Neural crest cell (in vitro differentiated cells): ENCODE measurements around the gene SETD2. TPM values are rescaled to one million over a fixed set of nuclear protein-coding genes. Genes with fewer than 3 reads are reported as not detected.
"Not testable (repeated sequence)": the region's sequence is repeated elsewhere in the genome, so short reads cannot be mapped to it uniquely, and the experiment has no call there.

Experiments
- DNase-seq: peaks from one replicate; pipeline ENCODE4 v3.0.0; 2021; ENCODE audit warnings: low read depth, mixed read lengths, low spot score
- H3K27ac Mint-ChIP-seq: one replicate; pipeline ENCODE4 v1.8.0; 2021; ENCODE audit warnings: mild to moderate bottlenecking, mixed read lengths; ENCODE audit not compliant: unreplicated experiment
- H3K27me3 Mint-ChIP-seq: 2 replicates; pipeline ENCODE4 v1.8.0; 2021; ENCODE audit warnings: low read depth, mild to moderate bottlenecking, mixed read lengths
- H3K36me3 Mint-ChIP-seq: 2 replicates; pipeline ENCODE4 v1.8.0; 2021; ENCODE audit warnings: low read depth, mild to moderate bottlenecking, mixed read lengths
- H3K4me1 Mint-ChIP-seq: 2 replicates; pipeline ENCODE4 v1.8.0; 2021; ENCODE audit warnings: mixed read lengths
- H3K4me3 Mint-ChIP-seq: one replicate; pipeline ENCODE4 v1.8.0; 2021; ENCODE audit warnings: mild to moderate bottlenecking, mixed read lengths
- H3K9me3 Mint-ChIP-seq: 2 replicates; pipeline ENCODE4 v1.8.0; 2021; ENCODE audit warnings: mixed read lengths
- total RNA-seq: library from RNA; stranded (reverse); gene quantifications from 2 replicates; pipeline ENCODE4 v1.2.1, GENCODE V29; 2021
- TF ChIP-seq, protein P1 (sequence below): fragments of 200-600 bp; sonication (generic); conservative IDR thresholded peaks from 2 replicates; pipeline ENCODE4 v1.5.0; 2021; ENCODE audit warnings: antibody characterized with exemption, mild to moderate bottlenecking

Gene SETD2
- total RNA-seq, 1 donor from 2014 or later = 52.7 TPM

DNA sequence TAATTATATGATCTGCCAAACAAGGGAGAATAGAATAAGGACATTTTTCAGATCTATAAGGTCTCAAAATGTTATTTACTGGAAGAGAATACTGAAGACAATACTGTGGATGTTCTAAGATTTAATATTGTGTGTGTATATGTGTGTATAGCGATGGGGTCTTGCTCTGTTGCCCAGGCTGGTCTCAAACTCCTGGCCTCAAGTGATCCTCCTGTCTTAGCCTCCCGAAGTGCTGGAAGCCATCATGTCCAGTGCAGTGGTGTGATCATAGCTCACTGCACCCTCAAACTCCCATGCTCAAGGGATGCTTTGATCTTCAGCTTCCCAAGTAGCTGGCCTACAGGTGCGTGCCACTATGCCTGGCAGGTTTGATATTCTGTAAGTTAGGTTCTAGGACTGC is 93.1 kb downstream of the SETD2 start:
- no peaks in the 10 kb centered on the region for H3K9me3 Mint-ChIP-seq
- TF ChIP-seq, protein P1, sequence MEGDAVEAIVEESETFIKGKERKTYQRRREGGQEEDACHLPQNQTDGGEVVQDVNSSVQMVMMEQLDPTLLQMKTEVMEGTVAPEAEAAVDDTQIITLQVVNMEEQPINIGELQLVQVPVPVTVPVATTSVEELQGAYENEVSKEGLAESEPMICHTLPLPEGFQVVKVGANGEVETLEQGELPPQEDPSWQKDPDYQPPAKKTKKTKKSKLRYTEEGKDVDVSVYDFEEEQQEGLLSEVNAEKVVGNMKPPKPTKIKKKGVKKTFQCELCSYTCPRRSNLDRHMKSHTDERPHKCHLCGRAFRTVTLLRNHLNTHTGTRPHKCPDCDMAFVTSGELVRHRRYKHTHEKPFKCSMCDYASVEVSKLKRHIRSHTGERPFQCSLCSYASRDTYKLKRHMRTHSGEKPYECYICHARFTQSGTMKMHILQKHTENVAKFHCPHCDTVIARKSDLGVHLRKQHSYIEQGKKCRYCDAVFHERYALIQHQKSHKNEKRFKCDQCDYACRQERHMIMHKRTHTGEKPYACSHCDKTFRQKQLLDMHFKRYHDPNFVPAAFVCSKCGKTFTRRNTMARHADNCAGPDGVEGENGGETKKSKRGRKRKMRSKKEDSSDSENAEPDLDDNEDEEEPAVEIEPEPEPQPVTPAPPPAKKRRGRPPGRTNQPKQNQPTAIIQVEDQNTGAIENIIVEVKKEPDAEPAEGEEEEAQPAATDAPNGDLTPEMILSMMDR = no peak
- peaks cover 11% of the 10 kb centered on the region for H3K36me3 Mint-ChIP-seq
- no peak overlapping the region for H3K4me3 Mint-ChIP-seq
- H3K4me1 Mint-ChIP-seq = no peaks in the 10 kb centered on the region
- no peaks in the 10 kb centered on the region for H3K27me3 Mint-ChIP-seq
- no peak overlapping the region for H3K27ac Mint-ChIP-seq
- DNase-seq = no peak

DNA sequence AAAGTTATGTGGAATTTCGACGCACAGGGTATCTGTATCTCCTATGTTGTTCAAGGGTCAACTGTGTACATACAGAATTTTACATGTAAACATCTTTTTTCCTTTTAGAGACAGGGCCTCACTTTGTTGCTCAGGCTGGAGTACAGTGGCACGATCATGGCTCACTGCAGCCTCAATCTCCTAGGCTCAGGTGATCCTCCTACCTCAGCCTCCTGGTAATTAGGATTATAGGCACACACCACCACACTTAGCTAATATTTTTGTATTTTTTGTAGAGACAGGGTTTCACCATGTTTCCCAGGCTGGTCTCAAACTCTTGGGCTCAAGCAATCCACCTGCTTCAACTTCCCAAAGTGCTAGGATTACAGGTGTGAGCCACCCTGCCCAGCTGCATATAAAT is 97.7 kb downstream of the SETD2 start:
- not testable (repeated sequence) for H3K9me3 Mint-ChIP-seq, H3K36me3 Mint-ChIP-seq, H3K27ac Mint-ChIP-seq, H3K27me3 Mint-ChIP-seq, DNase-seq, H3K4me1 Mint-ChIP-seq, H3K4me3 Mint-ChIP-seq

DNA sequence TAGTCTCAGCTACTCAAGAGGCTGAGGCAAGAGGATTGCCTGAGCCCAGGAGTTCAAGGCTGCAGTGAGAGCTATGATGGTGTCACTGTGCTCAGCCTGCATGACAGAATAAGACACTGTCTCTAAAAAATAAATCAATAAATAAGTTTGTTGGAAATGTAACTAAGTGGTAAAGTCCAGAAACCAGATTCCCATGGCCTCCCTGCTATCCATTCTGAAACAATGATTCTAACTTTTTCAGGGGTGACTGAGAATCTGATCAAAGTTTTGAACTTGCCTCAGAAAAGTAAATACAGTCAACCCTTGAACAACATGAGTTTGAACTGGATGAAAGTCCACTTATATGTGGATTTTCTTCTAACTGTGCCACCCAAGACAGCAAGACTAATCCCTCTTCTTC is 98.2 kb downstream of the SETD2 start:
- TF ChIP-seq, protein P1 = no peak
- no peak overlapping the region for H3K27ac Mint-ChIP-seq
- DNase-seq = no peak
- H3K4me1 Mint-ChIP-seq = no peaks in the 10 kb centered on the region
- no peak overlapping the region for H3K4me3 Mint-ChIP-seq
- H3K36me3 Mint-ChIP-seq = peaks cover 6% of the 10 kb centered on the region
- no peaks in the 10 kb centered on the region for H3K27me3 Mint-ChIP-seq
- no peaks in the 10 kb centered on the region for H3K9me3 Mint-ChIP-seq

- Mint-ChIP-seq H3K27ac (no peak overlapping the region), H3K9me3 (no peaks in the 10 kb centered on the region), H3K27me3 (no peaks in the 10 kb centered on the region), H3K4me1 (no peaks in the 10 kb centered on the region), H3K36me3 (peaks cover 6% of the 10 kb centered on the region), H3K4me3 (no peak overlapping the region)
- DNase-seq = no peak
- TF ChIP-seq, protein P1 = no peak
Measured at GRCh38 chr3:47065058-47065457, 98.9 kb downstream of the SETD2 start.

DNA sequence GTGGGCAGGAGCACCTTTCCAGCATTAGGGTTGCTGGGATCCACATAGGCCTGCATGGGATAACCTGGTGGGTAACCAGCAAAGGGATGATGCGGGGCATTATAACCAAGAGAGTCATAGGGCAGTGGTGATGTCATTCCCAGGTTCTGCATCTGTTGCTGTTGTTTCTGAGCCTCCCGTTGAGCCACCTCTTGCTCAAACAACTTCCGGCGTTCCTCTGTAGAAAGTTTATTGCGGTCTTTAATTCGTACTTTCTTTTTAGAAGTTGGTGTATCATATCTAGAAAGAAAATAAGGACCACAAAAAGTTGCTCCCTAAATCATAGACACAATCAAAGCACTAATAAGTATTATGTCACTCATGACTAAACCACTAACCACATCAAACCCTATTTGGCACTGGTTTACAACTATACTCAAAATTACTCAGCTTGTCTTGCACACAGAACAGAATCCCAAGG is 106.7 kb downstream of the SETD2 start:
- TF ChIP-seq, protein P1 = no peak
- H3K27ac Mint-ChIP-seq = no peak overlapping the region

GRCh38 chr3:47056705-47057104 is 107.2 kb downstream of the SETD2 start:
- Mint-ChIP-seq H3K4me1 (no peaks in the 10 kb centered on the region), H3K9me3 (no peaks in the 10 kb centered on the region), H3K27me3 (no peaks in the 10 kb centered on the region), H3K36me3 (peaks cover 10% of the 10 kb centered on the region), H3K4me3 (no peak overlapping the region), H3K27ac (no peak overlapping the region)
- TF ChIP-seq, protein P1 = no peak
- DNase-seq = no peak

More for the DNA sequence above, 106.7 kb downstream of the SETD2 start:
- H3K36me3 Mint-ChIP-seq = peaks cover 10% of the 10 kb centered on the region
- H3K27me3 Mint-ChIP-seq = no peaks in the 10 kb centered on the region
- no peak for DNase-seq
- H3K9me3 Mint-ChIP-seq = no peaks in the 10 kb centered on the region
- H3K4me3 Mint-ChIP-seq = no peak overlapping the region
- H3K4me1 Mint-ChIP-seq = no peaks in the 10 kb centered on the region
